Hepatocyte (in vitro differentiated cells): ENCODE measurements around the gene XAF1.

ENCODE experiments used
- EZH2 ChIP-seq: fragments of 200-600 bp; sonication (generic); IDR thresholded peaks from 2 replicates; pipeline ENCODE4 v1.6.1; 2016; ENCODE audit warnings: antibody characterized with exemption, mild to moderate bottlenecking, borderline replicate concordance
- TF ChIP-seq, protein P1 (sequence below): fragments of 200-600 bp; sonication (generic); IDR thresholded peaks from 2 replicates; pipeline ENCODE4 v1.5.1; 2016; ENCODE audit warnings: antibody characterized with exemption, mild to moderate bottlenecking; ENCODE audit not compliant: poor library complexity

DNA sequence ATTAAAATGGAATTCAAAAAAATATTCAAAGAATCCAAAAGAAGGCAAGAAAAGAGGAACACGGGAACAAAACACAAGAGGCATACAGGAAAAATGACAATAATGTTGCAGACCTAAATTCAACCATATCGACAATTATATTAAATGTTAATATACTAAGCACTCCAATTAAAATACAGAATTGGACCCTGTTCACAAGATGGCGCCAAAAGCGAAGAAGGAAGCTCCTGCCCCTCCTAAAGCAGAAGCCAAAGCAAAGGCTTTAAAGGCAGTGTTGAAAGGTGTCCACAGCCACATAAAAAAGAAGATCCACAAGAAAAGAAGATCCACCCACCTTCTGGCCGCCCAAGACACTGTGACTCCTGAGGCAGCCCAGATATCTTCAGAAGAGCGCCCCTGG lies 6.3 kb upstream of the XAF1 start:
- TF ChIP-seq, protein P1, sequence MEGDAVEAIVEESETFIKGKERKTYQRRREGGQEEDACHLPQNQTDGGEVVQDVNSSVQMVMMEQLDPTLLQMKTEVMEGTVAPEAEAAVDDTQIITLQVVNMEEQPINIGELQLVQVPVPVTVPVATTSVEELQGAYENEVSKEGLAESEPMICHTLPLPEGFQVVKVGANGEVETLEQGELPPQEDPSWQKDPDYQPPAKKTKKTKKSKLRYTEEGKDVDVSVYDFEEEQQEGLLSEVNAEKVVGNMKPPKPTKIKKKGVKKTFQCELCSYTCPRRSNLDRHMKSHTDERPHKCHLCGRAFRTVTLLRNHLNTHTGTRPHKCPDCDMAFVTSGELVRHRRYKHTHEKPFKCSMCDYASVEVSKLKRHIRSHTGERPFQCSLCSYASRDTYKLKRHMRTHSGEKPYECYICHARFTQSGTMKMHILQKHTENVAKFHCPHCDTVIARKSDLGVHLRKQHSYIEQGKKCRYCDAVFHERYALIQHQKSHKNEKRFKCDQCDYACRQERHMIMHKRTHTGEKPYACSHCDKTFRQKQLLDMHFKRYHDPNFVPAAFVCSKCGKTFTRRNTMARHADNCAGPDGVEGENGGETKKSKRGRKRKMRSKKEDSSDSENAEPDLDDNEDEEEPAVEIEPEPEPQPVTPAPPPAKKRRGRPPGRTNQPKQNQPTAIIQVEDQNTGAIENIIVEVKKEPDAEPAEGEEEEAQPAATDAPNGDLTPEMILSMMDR: peak; percentile 2
- TF ChIP-seq EZH2: no peak
